Esophagus mucosa (tissue), 1 donor: Measurements from ENCODE around the gene MRTO4. TPM values are rescaled to one million over a fixed set of nuclear protein-coding genes. Genes with fewer than 3 reads are reported as not detected.

Experiments used
- total RNA-seq: library from RNA; stranded (reverse); gene quantifications from one replicate; pipeline ENCODE4 v1.2.4, GENCODE V29; 2023
- donor health status: DM: yes; HTN: yes; CAD: no.

The MRTO4 gene
- total RNA-seq, 1 donor from 2014 or later, result 35.5 TPM

Other genes with a start within 250 kb of the MRTO4 start
- gene UBR4, start 41.5 kb upstream of the MRTO4 start, total RNA-seq, result 87.3 TPM
- 27.9 TPM for gene EMC1, start 281 bp upstream of the MRTO4 start, total RNA-seq
- 0.88 TPM for gene AKR7A3, start 37.0 kb downstream of the MRTO4 start, total RNA-seq
- 50.2 TPM for gene AKR7A2, start 60.3 kb downstream of the MRTO4 start, total RNA-seq
- gene SLC66A1, start 60.5 kb downstream of the MRTO4 start, total RNA-seq, result 6.9 TPM
- gene CAPZB, start 233.7 kb downstream of the MRTO4 start, total RNA-seq, result 262 TPM